NCI-H524 treated with DMSO at 0.1 percent for 48 hours (cell line): Measurements from ENCODE around the gene MOB1B.
"Not testable (repeated sequence)": the region's sequence is repeated elsewhere in the genome, so short reads cannot be mapped to it uniquely, and the experiment has no call there.

ENCODE experiments used
- DNase-seq: peaks from one replicate; lab custom pipeline; 2025; lab: John Stamatoyannopoulos, UW

MOB1B gene

DNA sequence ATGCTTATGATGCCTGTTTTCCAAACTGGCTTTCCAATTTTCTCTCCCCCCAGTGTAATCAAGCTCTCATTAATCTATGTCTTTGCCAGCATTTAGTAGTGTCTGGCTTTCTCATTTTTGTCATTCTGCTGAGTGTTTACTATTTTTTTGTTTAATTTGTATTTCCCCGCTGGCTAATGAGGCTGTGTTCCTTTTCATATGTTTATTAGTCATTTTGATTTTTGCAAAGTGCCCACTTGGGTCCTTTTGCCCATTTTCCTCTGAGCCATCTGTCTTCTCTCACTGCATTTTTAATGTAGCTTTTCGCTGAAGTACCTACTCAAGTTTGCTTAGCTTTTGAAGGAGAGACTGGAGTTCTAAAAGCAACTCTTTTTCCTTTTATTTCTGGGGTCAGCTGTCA, 106.0 kb downstream of the MOB1B start:
- DNase-seq: peak; percentile 20

DNA sequence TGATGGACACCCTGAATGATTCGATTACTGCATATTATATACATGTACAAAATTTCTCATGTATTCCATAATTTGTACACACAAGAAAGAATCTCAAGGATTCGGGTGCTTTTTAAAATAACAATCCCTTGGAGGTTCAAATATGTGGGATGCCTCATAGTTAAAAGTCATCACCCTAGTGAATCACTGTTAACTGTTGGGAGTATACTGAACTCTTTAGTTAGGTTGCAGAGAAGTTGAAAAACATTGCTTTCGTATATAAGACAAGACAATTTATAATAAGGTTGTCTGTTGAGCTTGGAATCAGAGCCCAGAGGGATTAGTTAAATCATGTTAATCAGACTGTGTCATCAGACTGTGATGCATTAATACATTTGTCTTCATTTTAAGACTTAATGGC, 106.9 kb downstream of the MOB1B start:
- no peak for DNase-seq

DNA sequence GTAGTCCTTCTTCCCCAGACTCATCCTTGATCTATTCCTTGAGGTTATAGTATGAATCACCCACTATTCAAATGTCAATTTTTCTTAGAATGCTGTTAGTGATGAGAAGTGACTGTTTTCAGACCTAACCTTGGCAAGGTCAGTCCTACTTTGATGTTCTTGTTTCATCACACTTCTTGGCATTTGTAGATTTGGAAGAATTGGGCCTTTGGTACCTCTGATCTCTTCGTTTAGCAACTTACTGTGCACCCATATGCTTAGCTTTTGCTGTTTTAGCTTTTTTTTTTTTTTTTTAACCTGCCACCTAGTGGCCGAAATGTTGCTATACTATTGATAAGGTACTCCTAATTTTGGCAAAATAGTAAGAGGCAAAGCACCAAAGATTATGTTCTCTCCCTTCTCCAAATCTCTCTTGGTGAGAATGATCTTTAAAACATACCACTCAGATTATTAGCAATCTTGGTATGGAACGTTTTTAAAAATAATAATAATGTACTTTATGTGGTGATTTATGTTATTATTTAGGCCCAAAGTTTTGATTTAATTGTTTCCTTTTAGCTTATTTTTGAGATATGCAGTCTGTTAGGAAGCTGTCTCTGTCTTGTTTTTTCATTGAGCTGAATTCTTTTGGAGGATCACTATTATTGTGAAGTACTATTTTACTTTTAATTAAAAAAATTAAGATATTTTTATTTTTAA, 107.9 kb downstream of the MOB1B start:
- no peak for DNase-seq

DNA sequence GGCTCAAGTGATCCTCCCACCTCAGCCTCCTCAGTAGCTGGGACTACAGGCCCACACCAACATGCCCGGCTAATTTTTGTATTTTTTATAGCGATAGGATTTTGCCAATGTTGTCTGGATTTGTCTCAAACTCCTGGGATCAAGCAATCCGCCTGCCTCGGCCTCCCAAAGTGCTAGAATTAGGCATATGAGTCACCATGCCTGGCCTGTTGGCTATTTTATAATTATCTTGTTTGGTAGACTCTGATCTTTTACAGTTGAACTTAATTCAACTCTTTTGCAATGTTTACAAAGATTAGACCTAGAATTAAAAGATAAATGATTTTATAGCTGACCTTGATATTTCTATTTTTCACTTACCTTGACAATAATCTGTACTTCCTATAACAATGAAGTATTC, 109.3 kb downstream of the MOB1B start:
- DNase-seq: no peak

DNA sequence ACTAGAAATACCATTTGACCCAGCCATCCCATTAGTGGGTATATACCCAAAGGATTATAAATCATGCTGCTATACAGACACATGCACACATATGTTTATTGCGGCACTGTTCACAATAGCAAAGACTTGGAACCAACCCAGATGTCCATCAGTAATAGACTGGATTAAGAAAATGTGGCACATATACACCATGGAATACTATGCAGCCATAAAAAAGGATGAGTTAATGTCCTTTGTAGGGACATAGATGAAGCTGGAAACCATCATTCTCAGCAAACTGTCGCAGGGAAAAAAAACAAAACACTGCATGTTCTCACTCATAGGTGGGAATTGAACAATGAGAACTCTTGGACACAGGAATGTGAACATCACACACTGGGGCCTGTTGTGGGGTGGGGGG, 115.2 kb downstream of the MOB1B start:
- not testable (repeated sequence) for DNase-seq

DNA sequence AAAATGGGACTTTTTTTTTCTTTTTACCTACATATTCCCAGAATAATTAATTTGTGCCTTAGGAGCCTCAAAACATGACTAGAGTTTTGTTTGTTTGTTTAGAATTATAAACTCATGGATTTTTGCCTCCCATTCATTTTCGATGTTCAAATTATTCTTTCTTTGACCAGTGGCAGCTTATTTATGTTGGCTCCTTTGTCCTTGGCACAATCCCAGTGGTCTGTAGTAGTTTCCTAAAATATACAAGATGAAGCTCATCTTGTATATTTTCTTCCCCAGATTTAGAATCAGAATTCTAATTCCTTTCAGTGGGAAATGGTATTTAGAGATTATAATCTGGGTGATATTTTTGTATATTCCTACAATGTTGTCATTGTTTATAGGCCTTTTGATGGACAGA, 118.4 kb downstream of the MOB1B start:
- DNase-seq: no peak

DNA sequence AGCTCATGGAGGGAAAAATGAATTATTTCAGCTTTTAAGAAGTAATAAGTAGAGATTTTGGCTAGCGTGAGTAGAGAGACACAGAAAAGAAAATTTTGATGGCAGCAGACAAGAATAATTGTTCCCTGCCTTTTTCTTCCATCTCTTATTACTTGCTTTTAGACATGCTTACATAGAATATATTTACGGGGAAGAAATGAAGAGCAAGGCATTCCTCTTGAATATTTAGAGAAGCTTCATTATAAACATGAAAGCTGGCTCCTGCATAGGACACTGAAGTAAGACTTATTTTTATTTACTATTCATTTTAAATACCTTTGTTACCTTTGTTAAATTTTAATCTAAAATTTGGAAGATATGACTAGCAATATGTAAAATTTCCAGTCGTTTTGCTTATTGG, 123.5 kb downstream of the MOB1B start:
- no peak for DNase-seq

DNA sequence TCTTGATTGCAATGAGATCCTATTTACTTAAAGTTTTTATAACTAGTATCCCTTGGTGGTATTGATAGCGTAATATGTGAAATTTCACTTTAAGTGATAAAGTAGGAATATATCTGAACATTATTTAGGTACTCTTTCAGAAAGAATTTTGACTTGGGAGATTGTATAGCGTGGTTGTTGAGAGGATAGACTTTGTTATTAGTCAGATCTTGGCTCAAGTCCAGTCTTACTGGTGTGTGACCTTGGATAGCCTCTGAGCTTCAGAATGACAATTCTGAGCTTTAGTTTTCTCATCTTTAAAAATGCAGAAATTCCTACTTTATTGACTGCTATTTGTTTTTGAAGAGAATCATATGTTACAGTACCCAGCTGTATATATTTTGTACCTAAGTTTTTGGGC, 123.9 kb downstream of the MOB1B start:
- no peak for DNase-seq

DNA sequence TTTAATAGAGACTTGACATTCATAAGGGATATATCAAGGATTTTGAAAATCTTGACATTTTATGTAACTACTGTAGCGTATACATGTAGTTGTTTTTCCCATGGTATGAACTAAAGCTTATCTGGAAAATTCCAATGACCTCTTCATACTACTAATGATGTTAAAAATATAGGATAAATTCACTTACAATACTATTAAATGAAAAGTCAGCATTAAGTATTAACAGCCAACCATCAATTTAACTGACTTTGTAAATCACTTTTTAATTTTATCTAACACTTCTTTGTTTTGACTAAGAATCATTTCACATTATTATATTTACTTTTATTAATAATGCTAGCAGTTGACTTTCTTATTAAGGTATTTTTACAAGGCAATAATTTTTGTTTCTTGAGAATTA, 125.4 kb downstream of the MOB1B start:
- no peak for DNase-seq

DNA sequence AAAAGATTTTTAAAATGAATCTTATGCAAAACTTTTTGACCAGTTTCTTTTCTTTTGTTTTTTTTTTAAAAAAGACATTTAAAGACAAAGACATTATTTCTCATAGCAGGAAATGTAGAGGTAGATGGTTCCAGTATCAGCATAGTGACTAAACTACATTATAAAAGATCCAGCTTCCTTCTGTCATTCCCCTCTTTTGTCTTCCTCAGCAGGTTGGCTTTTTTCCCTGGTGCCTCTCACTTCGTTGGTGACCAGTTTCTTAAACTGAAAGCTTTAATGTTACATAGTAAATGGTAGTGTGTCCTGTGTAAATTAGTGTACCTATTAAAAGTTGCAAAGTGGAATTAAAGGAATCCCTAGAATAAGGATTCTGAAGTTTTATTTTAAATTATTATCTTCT, 127.3 kb downstream of the MOB1B start:
- DNase-seq: no peak

DNA sequence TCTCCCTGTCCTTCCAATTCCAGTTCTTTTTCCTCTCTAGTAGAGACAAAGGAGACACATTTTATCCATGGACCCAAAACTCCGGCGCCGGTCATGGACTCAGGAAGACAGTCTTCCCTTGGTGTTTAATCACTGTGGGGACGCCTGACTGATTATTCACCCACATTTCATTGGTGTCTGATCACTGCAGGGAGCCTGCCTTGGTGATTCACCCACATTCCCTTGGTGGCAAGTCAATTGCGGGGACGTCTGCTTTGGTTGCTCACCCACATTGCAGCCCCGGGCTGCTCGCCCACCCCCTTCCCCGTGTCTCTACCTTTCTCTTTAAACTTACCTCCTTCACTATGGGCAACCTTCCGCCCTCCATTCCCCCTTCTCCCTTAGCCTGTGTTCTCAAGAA, 129.9 kb downstream of the MOB1B start:
- DNase-seq: not testable (repeated sequence)
